Stimulated activated memory B cell treated with anti-CD40 and anti-IgM and Interleukin-4, amounts not matched to agents 10 μg/mL and 1 μg/mL and 100 μg/mL, for 72 hours (primary cell): Measurements from ENCODE around the gene PPM1H.
"Not testable (repeated sequence)": the region's sequence is repeated elsewhere in the genome, so short reads cannot be mapped to it uniquely, and the experiment has no call there.

Source experiments
- ATAC-seq: fragments of 150-1000 bp; cut with Tn5 transposase; 2 replicates; pipeline ENCODE4 v1.10.0; 2021
- H3K27ac Mint-ChIP-seq: one replicate; pipeline ENCODE4 v1.8.0; 2022; ENCODE audit warnings: mild to moderate bottlenecking, mixed read lengths
- H3K27me3 Mint-ChIP-seq: one replicate; pipeline ENCODE4 v1.8.0; 2022; ENCODE audit warnings: mixed read lengths
- H3K36me3 Mint-ChIP-seq: one replicate; pipeline ENCODE4 v1.8.0; 2022; ENCODE audit warnings: mixed read lengths
- H3K4me1 Mint-ChIP-seq: one replicate; pipeline ENCODE4 v1.8.0; 2022; ENCODE audit warnings: mixed read lengths
- H3K4me3 Mint-ChIP-seq: one replicate; pipeline ENCODE4 v1.8.0; 2022; ENCODE audit warnings: mild to moderate bottlenecking, moderate library complexity, mixed read lengths
- H3K9me3 Mint-ChIP-seq: one replicate; pipeline ENCODE4 v1.8.0; 2022; ENCODE audit warnings: mixed read lengths

PPM1H gene

DNA sequence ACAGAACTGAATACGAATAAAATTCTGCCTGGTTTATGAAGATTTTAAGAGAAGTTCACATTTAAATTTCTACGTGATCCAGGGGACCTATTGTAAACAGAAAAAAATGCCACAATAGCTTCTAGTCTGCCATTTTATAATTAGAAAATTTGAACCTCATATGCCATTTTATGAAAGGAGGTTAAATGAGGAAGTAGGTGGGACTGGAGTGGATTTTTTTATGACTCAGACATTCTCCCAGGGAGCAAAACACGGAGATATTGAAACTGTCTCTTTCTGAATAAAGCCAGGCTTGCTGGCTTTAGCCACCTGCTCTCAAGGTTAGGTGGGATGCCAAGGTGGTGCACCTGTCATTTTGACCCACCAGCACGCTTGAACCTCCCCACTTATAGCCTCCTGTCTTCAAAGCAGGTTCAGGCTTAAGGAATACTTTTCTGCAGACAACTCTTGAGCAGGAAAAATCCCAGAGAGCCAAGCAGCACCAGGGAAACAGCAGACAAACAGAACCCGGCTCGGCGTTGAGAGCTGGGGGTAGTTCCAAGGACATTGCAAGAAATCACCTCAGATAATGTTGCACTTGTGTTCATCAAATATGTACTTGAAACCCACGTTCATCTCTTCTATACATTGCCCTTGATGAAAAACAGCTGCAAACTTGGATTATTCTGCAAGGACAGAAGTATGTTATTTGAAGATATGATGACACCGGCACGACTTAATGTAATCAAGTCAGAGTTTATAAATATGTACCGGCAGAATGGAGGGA, 203.7 kb downstream of the PPM1H start:
- no peaks in the 10 kb centered on the region for H3K36me3 Mint-ChIP-seq
- no peaks in the 10 kb centered on the region for H3K9me3 Mint-ChIP-seq
- H3K27me3 Mint-ChIP-seq: no peaks in the 10 kb centered on the region
- no peak overlapping the region for H3K4me3 Mint-ChIP-seq
- no peak for ATAC-seq
- no peak overlapping the region for H3K27ac Mint-ChIP-seq
- H3K4me1 Mint-ChIP-seq: peaks cover 13% of the 10 kb centered on the region

DNA sequence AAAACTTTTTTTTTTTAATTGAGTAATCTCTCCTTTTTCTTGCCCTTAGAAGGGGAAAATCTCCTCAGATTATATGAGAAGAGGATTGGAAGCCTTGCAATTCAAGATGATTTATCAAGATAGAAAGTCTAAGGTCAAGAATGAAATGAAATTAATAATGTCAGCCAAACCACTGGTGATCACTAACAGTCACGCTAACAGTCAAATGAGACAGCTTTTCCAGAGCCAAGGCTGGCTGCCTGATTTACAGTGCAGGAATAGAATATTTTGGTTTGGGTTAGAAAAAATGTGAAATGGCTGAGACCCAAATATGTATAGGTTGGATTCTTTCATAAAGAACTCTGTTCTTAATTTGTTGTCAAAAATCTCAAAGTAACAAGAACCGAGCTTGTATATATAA, 204.3 kb downstream of the PPM1H start:
- no peak overlapping the region for H3K27ac Mint-ChIP-seq
- H3K9me3 Mint-ChIP-seq: no peaks in the 10 kb centered on the region
- H3K36me3 Mint-ChIP-seq: no peaks in the 10 kb centered on the region
- no peak for ATAC-seq
- peaks cover 13% of the 10 kb centered on the region for H3K4me1 Mint-ChIP-seq
- no peak overlapping the region for H3K4me3 Mint-ChIP-seq
- H3K27me3 Mint-ChIP-seq: no peaks in the 10 kb centered on the region

DNA sequence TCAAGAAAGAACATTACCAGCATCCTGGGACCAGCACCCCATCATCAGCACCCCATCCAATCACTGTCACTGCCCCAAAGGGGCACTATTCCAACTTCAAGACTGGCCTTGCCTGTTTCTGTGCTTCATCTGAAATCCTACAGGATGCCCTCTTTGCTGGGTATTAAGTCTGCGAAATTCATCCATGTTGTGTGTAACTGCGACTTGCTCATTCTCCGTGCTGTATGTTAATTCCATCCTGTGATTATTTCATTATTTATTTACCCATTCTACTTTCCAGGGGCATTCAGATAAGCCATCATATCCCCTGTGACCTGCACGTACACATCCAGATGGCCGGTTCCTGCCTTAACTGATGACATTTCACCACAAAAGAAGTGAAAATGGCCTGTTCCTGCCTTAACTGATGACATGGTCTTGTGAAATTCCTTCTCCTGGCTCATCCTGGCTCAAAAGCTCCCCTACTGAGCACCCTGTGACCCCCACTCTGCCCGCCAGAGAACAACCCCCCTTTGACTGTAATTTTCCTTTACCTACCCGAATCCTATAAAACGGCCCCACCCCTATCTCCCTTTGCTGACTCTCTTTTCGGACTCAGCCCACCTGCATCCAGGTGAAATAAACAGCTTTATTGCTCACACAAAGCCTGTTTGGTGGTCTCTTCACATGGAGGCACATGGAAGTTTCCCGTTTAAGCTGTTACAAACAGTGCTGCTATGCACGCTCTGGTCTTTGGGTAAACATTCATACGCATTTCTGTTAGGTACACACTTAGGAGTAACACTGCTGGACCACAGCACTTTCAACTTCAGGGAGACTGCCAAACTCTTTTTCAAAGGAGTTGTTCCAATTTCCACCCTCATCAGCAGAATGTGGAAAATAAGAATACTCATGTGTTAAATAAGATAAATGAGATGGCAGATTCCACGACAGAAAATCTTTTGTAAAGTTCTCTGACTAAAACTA, 205.1 kb downstream of the PPM1H start:
- H3K27ac Mint-ChIP-seq, H3K9me3 Mint-ChIP-seq, ATAC-seq, H3K27me3 Mint-ChIP-seq, H3K36me3 Mint-ChIP-seq, H3K4me3 Mint-ChIP-seq: not testable (repeated sequence)
- H3K4me1 Mint-ChIP-seq: peaks cover 13% of the 10 kb centered on the region

DNA sequence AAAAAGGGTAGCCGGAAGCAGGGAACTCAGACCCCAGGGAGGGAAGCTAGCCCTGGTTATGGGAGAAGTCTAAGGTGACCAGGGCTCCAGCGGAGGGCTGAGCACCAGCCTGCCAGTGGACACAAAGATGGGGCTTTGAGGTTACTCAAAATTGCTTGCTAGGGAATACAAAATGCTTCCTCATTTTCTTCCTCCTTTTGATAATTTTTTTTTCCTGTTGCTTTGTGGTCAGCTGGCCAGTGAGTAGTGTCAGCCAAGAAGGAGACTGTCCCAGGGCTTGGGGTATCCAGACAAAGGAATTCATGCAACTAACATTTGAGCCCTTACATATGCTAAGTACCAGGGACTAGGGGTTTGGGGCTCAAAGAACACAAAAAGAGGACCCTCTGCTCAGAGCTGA, 206.2 kb downstream of the PPM1H start:
- H3K36me3 Mint-ChIP-seq: no peaks in the 10 kb centered on the region
- ATAC-seq: peak; percentile 18
- no peaks in the 10 kb centered on the region for H3K27me3 Mint-ChIP-seq
- H3K9me3 Mint-ChIP-seq: no peaks in the 10 kb centered on the region
- H3K4me1 Mint-ChIP-seq: peaks cover 13% of the 10 kb centered on the region
- no peak overlapping the region for H3K4me3 Mint-ChIP-seq
- H3K27ac Mint-ChIP-seq: no peak overlapping the region

DNA sequence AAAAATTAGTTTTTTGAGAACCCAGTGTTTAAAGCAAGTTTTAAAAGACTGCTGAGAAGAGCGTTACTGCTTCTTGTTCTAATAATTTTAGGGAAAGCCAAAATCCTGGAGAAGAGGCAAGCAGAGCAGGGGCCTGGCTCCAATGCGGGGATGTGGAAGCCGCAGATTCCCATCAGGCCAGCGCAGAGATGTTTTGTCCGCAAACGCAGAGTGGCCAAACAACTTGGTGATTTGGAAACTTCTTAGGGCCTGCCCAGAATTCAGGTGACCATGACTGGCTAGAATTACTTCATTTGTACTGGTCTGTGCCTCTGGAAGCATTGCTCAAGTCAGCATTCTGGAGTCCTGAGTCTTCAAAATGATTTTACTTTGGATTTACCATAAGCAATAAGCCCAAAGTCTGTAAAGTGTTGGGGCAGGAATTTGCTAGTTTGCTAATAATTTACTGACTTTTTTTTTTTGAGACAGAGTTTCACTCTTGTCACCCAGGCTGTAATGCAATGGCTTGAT, 208.4 kb downstream of the PPM1H start:
- H3K36me3 Mint-ChIP-seq: no peaks in the 10 kb centered on the region
- no peak for ATAC-seq
- no peak overlapping the region for H3K27ac Mint-ChIP-seq
- peaks cover 10% of the 10 kb centered on the region for H3K4me1 Mint-ChIP-seq
- no peak overlapping the region for H3K4me3 Mint-ChIP-seq
- H3K9me3 Mint-ChIP-seq: no peaks in the 10 kb centered on the region
- H3K27me3 Mint-ChIP-seq: no peaks in the 10 kb centered on the region

DNA sequence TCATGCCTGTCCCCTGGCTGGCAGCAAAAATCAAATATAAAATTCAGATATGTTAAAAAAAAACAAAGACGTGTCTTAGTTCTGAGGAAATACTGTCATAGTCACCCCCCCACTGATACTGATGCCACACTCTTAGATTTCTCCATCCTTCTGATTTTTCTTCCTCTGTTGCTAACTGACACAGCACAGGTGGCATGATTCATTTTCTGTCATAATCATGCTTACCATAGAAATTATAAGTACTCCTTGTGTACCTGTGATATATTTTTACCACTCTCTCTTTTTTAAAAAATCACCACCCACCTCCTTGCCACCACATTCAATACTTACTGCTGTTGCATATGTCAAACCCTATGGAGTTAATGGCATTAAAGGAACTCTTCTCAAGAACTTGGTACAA, 209.2 kb downstream of the PPM1H start:
- Mint-ChIP-seq H3K9me3 (no peaks in the 10 kb centered on the region), H3K4me3 (no peak overlapping the region), H3K27me3 (no peaks in the 10 kb centered on the region), H3K27ac (no peak overlapping the region), H3K36me3 (no peaks in the 10 kb centered on the region), H3K4me1 (peaks cover 5% of the 10 kb centered on the region)
- no peak for ATAC-seq

DNA sequence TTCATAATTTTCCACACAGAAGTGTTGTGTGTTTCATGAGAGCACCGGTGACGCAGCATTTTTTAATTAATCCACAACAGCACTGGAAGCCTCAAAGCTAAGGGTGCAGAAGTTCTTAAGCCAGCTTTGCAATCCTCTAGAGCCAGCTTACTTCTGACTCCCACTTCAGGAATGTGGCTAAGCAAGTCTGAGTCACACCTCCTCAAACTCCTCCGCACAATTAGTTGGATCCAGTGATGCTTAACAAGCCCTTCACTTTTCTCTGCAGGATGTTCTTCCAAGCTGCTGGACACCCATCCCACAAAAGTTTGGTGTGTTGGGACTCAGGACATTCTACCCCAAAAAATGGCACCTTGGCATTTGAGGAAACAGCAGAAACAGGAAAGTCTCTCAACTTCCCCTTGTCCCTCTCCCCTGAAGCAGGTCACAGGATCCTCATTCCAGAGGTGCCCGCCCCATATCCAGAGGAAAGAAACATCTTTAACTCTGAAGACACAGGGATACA, 210.0 kb downstream of the PPM1H start:
- Mint-ChIP-seq H3K4me3 (no peak overlapping the region), H3K27ac (no peak overlapping the region), H3K36me3 (no peaks in the 10 kb centered on the region), H3K9me3 (no peaks in the 10 kb centered on the region), H3K4me1 (peaks cover 5% of the 10 kb centered on the region), H3K27me3 (no peaks in the 10 kb centered on the region)
- no peak for ATAC-seq

DNA sequence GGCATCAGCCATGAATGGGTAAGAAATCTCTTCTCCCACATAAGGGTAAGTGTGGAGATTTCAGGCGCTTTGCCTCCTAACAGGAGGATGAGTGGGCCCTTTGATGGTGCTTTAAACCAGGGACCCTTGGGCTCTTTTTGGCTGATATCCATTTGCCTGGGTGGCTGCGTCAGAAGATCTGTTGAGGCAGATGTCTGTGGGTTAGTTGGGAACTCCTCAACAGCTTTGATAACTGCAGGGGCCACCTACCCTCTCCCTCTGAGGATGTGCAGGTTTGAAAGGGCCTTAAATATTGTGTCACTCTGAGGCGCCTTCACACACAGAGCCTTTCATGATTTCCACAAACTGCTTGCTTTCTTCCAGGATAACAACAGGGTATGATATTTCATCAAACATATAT, 210.7 kb downstream of the PPM1H start:
- no peaks in the 10 kb centered on the region for H3K27me3 Mint-ChIP-seq
- no peaks in the 10 kb centered on the region for H3K9me3 Mint-ChIP-seq
- no peak for ATAC-seq
- no peak overlapping the region for H3K27ac Mint-ChIP-seq
- H3K36me3 Mint-ChIP-seq: no peaks in the 10 kb centered on the region
- no peak overlapping the region for H3K4me3 Mint-ChIP-seq
- H3K4me1 Mint-ChIP-seq: peaks cover 5% of the 10 kb centered on the region

DNA sequence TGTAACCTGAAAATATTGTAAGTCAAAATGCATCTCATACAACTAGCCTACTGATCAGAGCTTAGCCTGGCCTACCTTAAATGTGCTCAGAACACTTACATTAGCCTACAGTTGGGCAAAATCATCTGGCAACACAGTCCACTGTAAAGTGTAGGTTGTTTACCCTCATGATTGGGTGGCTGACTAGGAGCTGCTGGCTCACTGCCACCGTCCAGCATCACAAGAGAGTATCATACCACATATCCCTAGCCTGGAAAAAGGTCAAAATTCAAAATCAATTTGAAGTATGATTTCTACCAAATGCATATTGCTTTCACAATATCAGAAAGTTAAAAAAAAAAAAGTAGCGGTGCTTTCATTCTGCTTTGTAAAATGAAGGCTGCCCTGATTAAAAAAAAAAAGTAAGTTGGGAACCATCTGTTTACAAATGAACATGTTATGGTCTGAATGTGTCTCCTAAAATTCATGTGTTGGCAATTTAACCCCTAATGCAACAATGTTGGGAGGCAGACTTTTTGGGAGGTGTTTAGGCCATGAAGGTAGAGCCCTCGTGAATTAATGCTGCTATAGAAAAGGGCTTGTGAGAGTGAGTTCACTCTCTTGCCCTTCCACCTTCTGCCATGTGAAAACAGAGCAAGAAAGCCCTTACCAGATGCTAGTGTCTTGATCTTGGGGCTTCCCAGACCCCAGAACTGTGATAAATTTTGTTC, 211.8 kb downstream of the PPM1H start:
- no peaks in the 10 kb centered on the region for H3K4me1 Mint-ChIP-seq
- no peaks in the 10 kb centered on the region for H3K9me3 Mint-ChIP-seq
- ATAC-seq: no peak
- H3K36me3 Mint-ChIP-seq: no peaks in the 10 kb centered on the region
- no peaks in the 10 kb centered on the region for H3K27me3 Mint-ChIP-seq
- H3K4me3 Mint-ChIP-seq: no peak overlapping the region
- H3K27ac Mint-ChIP-seq: no peak overlapping the region

DNA sequence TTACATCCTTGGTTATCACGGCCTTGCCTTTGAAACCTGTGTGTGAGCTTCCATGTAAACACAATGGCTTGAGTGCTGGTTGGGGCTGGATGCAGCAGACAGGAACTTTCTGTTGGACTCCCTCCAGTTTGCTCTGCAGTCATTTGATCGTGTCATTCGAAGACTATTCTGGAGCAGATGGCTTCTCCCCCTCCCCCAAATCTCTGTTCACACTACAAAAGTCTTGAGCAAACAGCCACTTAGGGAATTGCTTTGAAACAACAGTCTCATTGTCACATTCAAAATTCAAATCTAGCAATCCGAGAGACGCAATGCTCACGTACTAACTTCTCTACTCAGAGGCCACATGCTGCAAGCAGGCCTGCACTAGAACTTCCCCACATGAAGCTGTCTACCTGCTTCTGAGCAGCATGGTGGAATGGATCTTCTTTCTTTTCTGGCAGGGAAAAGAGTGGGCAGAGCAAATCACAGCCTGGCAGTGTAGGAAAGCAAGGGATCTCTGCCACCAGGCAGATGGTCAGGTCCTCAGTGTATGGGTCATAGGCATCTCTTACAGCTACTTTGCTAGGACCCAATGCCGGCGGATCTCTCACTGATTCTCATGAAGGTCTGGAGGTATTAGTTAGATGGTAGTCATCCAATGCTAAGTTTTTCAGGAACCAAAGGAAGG, 214.2 kb downstream of the PPM1H start:
- Mint-ChIP-seq H3K27me3 (no peaks in the 10 kb centered on the region), H3K9me3 (no peaks in the 10 kb centered on the region), H3K27ac (no peak overlapping the region), H3K4me3 (no peak overlapping the region), H3K4me1 (no peaks in the 10 kb centered on the region), H3K36me3 (no peaks in the 10 kb centered on the region)
- no peak for ATAC-seq

DNA sequence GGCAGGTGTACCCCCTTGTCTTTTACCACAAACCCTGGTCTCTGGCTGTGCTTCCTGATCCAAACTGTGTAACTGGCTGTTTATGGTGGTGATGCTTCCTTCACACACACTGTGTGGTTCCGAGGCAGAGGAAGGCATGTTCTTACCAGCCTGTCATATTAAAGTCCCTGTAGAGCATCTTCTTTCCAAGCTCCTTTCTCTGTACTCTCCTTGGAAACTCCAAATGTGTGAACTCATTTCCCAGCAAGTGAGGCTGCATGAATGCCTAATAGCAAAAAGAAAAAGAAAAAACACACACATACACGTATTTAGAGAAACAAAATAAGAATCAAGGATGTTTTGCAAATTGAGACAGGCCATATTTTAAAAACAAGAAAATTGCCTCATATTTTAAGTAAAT, 214.9 kb downstream of the PPM1H start:
- ATAC-seq: no peak
- Mint-ChIP-seq H3K9me3 (no peaks in the 10 kb centered on the region), H3K4me3 (no peak overlapping the region), H3K36me3 (no peaks in the 10 kb centered on the region), H3K4me1 (no peaks in the 10 kb centered on the region), H3K27ac (no peak overlapping the region), H3K27me3 (no peaks in the 10 kb centered on the region)

DNA sequence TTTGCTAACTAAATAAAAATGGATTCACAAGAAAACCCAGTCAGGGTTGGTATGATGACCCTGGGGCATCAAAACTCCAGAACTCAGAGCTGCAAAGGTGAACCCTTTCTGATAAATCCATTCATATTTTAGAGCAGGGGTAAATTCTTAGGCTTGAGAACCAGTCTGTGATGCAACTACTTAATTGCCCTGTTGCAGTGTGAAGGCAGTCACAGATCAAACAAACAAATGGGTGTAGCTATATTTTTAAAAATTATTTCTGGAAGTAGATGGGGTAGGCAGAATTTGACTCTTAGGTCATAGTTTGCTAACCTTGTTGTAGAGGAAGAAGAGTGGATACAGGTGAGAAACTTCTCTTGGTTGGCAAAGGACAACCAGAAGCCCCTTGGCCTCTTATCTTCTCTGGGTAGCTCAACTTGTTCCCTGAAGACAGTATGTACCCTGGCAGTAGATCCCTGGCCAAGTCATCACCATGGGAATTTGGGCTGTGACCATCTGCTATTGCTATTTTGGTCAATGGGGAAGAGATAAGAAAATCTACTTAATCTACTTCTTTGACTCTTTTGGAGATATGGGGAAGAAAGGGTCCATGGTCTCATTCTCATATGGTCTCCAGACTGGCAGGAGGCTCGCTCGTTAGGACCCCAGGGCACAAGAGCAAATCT, 216.1 kb downstream of the PPM1H start:
- no peak for ATAC-seq
- H3K9me3 Mint-ChIP-seq: no peaks in the 10 kb centered on the region
- H3K4me1 Mint-ChIP-seq: no peaks in the 10 kb centered on the region
- H3K36me3 Mint-ChIP-seq: no peaks in the 10 kb centered on the region
- H3K27me3 Mint-ChIP-seq: no peaks in the 10 kb centered on the region
- no peak overlapping the region for H3K27ac Mint-ChIP-seq
- no peak overlapping the region for H3K4me3 Mint-ChIP-seq

DNA sequence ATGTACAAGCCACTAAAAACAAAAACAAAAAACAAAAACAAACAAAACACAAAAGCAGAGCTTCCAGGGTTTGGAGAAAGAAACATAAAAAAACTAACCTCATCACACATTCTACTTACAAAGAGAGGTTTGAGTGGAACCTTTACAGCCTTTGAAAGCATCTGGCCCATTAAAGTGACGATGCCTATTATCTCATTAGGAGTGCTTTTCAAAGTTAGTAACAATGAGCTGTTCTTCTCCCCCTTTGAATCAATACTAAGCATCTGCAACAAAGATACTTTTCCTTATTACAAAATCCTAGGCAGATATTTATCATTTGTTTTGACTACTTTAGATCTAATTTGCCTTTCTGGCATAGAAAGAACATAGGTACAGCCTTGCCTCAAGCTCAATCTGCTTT, 217.3 kb downstream of the PPM1H start:
- no peaks in the 10 kb centered on the region for H3K27me3 Mint-ChIP-seq
- H3K36me3 Mint-ChIP-seq: no peaks in the 10 kb centered on the region
- no peak overlapping the region for H3K4me3 Mint-ChIP-seq
- no peak for ATAC-seq
- no peaks in the 10 kb centered on the region for H3K9me3 Mint-ChIP-seq
- no peaks in the 10 kb centered on the region for H3K4me1 Mint-ChIP-seq
- H3K27ac Mint-ChIP-seq: no peak overlapping the region

DNA sequence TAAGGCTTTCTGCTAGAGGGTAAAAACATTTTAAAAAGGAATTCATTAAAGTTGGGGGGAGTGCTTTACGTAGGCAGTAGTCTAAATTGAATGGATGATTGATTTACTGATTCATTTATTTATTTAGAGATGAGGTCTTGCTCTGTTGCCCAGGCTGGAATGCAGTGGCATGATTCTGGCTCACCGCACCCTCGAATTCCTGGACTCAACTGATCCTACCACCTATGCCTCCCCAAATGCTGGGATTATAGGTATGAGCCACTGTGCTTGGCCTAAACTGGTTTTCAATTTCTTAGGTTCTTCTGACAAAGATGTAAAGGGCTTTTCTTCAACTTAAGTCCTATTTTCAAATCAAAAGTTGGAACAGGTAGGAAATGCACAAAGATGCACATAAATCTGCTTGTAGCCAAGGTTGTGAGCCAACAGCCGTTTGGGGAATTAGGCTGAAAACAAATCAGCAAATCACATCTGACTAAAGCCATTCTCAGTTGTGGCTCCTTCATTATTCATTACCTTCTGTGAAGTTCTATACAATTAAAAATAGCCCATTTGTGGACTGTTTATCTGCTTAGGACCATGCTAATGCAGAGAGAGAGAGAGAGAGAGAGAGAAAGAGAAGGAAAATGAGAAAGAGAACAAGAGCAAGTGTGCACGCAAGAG, 218.0 kb downstream of the PPM1H start:
- H3K4me3 Mint-ChIP-seq: no peak overlapping the region
- no peaks in the 10 kb centered on the region for H3K27me3 Mint-ChIP-seq
- H3K4me1 Mint-ChIP-seq: no peaks in the 10 kb centered on the region
- H3K36me3 Mint-ChIP-seq: no peaks in the 10 kb centered on the region
- no peak for ATAC-seq
- no peaks in the 10 kb centered on the region for H3K9me3 Mint-ChIP-seq
- H3K27ac Mint-ChIP-seq: no peak overlapping the region
